GM21367 (cell line): ENCODE data around the gene CD3D.

ENCODE experiments used
- ATAC-seq: cut with Tn5 transposase; IDR thresholded peaks from one replicate; pipeline ENCODE4 v1.9.1; 2021; ENCODE audit not compliant: unreplicated experiment

CD3D gene

DNA sequence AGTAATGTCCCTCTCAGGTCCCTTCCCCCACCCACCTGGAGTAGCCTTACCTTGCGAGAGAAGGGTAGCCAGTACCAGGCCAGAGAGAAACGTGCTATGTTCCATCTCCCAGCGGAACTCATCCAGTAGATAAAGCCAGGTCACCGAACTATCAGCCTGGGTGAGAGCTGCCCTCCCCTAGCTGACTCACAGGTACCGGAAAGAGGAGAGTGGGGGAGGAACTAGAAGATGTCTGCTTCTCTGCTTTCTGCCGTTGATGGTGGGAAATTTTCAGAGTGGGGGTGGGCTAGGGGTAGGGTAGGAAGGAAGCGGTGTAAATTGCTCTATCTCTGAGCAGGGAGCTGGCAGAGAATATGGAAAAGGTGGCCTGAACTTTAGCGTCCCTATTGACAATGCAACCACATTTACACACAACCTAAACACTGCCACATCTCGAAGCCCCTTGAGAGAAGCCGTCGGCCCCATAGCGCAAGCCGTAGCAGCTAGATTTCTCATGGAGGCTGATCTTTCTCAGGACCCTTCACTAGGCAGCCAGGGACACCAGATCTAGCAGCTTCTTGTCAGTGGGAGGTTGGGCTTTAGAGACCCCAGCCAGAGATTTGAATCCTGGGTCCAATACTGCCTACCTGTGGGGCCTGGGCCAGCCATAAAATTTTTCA, at the start of gene CD3D:
TSS of gene CD3D (minus strand) at position 203 of the 659 bp plus-strand sequence. CDS start at position 105, 98 bp downstream.
- ATAC-seq: no peak

- no peak for ATAC-seq
Measured at GRCh38 chr11:118383657-118384056, 41.2 kb upstream of the CD3D start.

DNA sequence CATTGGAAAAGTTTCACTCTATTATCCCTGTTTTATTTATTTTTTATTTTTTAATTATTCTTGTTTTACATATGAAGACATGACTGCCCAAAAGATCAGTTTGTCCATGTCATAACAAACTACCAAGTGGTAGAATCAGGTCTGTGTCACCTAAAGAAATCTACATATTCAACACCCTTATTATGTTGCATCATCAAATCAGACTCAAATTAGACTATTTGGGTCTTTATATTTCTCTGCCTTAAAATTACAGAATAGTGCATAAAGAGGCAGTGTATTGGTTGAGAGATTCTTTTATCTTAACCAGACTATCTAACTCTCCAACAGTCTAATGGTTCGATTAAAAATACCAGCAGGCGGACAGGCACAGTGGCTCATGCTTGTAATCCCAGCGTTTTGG, 40.4 kb upstream of the CD3D start:
- ATAC-seq: no peak

DNA sequence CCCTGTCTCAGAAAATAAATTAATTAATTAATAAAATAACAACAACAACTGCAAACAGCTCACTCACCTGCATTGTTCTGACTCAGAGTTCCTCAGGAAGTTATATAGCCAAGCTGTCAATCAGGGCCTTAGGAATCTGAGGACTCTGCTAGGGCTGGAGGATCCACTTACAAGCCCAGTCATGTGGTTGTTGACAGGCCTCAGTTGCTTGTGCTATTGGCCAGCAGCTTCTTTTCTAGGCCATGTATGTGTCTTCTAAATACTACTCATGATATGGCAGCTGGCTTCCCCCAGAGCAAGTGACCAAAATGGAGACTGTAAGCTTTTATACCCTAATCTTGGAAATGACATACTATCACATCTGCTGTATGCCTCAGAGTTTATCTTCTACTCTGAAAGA, 38.1 kb upstream of the CD3D start:
- ATAC-seq: no peak

- no peak for ATAC-seq
Measured at GRCh38 chr11:118379497-118379896, 37.0 kb upstream of the CD3D start.

- ATAC-seq: no peak
Measured at GRCh38 chr11:118375978-118376377, 33.5 kb upstream of the CD3D start.

DNA sequence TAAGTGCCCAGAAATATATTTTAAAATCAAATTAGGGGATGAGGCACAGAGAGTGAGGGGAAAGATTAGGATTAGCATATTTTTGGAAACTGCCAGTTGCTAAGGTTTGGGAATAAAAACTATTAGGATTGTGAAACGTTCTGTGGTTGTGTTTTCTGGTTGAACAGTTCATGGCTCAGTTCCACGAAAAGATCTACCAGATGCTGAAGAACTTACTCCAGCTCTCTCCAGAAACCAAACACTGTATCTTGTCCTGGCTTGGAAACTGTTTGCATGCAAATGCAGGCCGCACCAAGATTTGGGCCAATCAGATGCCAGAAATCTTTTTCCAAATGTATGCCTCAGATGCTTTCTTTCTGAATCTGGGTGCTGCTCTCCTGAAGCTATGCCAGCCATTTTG, 32.2 kb upstream of the CD3D start:
- no peak for ATAC-seq

DNA sequence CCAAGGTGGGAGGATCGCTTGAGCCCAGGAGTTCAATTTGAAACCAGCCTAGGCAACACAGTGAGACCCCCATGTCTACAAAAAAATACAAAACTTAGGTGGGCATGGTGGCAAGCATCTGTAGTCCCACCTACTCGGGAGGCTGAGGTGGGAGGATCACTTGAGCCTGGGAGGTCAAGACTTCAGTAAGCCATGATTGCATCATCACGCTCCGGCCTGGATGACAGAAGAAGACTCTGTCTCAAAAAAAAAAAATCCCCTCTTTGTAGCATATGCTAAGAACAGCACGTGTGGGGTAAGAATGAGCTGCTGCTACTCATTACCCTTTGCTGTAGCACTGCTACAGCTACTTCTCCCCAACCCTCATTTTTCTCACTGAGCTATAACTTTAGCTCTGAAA, 31.4 kb upstream of the CD3D start:
- no peak for ATAC-seq

- ATAC-seq: no peak
Measured at GRCh38 chr11:118373263-118373662, 30.8 kb upstream of the CD3D start.

DNA sequence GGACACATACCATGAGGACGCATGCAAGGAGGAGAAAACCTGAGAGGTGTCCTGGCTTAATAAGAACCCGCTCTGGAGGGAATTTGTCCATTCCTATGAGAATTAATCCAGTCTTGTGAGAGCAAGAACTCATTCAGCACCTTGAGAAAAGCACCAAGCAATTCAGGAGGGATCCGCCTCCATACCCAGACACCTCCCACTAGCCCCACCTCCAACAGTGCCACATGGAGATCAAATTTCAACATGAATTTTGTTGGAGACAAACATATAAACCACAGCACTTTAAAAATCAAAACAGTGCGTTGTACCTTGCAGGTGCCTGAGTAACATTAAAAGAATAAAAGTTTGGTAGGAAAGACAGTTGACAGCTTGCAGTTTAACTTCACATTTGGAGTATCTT, 28.3 kb upstream of the CD3D start:
- no peak for ATAC-seq

DNA sequence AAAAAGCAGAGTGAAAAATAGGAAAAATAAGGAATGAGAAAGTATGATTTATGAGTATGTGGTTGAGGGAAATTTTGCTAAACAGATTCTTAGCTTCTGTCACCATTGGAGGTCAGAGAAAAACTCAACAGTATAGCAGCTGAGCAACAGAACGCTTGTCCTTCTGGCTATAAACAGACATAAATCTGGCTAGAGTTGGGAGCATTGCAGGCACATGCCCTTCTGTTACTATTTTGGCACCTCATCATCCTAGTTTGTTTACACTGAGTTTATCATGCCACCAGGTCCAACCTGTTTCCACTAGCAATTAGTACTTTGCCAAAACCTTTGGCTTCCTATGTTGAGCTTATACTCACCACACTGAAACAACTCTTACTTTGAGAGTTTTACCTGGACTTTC, 23.8 kb upstream of the CD3D start:
- no peak for ATAC-seq

GRCh38 chr11:118364956-118365615, 22.6 kb upstream of the CD3D start:
- ATAC-seq: no peak

DNA sequence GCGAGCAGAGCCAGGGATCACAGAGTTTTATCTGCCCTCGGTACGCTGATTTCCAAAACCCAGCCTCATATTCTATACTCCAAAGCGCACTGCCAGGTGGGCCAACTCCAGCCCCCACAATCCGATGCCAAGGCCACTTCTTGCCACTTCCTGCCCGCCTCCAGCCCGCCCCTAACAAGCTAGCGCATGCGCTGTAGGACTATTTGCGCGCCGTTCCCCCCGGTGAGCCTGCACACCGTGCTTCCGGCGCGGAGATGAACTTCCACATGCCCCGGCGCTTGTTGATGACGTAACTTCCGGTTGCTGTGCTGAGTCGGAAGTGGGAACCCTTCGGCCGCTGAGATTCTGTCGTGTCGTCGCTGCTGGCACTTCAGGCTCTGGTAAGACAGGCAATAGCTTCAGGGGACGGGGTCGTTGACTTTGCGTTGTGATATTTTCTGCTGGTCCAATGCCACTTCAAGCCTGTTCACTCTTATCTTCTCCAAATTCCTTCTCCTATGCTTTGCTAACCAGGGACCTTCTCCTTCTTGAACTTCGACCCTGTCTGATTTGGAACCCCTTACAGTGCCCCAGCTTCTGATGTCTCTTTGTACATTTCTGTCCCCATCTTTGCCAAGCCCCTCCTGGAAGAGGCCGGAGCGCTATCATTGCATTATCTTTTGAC, 16.9 kb upstream of the CD3D start, which contains the start of gene UBE4A:
TSS of gene UBE4A (plus strand) at position 306 of the 664 bp plus-strand sequence. CDS start 5,481 bp downstream, outside the sequence.
- ATAC-seq: peak; percentile 82

DNA sequence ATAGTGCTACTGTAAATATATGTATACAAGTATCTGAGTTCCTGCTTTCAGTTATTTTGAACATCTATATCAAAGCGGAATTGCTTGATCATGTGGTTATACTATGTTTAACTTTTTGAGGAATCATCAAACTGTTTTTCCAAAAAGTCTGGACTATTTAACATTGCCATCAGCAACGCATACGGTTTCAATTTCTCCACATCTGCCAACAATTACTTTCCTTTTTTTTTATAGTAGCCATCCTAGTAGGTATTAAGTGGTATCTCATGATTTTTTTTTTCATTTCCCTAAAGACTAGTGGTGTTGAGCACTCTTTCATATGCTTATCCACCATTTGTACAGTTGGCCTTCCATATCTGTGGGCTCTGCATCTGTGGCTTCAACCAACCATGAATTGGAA, 15.6 kb upstream of the CD3D start:
- no peak for ATAC-seq

GRCh38 chr11:118353084-118353710, 10.7 kb upstream of the CD3D start:
- ATAC-seq: no peak

GRCh38 chr11:118349475-118349874, 7.0 kb upstream of the CD3D start:
- no peak for ATAC-seq

DNA sequence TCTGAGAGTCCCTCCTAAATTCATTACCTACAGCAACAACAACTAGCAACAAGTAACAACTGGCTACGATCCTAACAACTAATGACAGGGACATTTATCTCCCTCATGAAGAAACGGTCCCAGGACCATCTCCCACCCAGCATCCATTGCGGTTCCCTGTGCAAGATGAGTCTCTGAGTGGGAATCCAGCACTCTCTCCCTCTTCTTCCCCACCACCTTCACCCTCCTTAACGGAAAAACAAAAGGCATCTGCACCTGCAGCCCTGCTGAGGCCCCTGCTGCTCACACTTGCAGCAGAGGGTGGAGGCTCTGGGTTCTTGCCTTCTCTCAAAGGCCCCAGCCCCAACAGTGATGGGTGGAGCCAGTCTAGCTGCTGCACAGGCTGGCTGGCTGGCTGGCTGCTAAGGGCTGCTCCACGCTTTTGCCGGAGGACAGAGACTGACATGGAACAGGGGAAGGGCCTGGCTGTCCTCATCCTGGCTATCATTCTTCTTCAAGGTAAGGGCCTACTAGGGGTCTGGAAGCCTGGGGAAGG, 1.5 kb upstream of the CD3D start, which contains the start of gene CD3G:
TSS of gene CD3G (plus strand) at position 364 of the 535 bp plus-strand sequence. CDS start at position 444, 80 bp downstream.
- no peak for ATAC-seq

DNA sequence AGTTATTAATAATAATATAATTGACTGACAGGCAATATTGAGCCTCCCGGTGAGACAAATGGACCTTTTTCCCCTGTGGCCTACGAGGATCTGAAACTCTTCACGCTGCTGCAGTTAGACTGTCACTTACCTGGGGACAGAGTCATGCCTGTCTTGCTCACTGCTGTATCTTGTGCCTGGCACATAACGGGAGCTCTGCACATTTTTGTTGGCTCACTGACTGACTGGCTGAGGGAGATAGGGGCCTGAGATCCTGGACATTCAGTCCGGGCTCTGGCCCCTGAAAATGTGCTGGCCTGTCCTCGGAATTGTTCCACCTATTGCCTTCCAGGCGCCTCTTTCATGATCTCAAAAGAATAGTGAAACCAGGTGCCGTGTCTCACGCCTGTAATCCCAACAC, 743 bp upstream of the CD3D start:
- ATAC-seq: no peak

DNA sequence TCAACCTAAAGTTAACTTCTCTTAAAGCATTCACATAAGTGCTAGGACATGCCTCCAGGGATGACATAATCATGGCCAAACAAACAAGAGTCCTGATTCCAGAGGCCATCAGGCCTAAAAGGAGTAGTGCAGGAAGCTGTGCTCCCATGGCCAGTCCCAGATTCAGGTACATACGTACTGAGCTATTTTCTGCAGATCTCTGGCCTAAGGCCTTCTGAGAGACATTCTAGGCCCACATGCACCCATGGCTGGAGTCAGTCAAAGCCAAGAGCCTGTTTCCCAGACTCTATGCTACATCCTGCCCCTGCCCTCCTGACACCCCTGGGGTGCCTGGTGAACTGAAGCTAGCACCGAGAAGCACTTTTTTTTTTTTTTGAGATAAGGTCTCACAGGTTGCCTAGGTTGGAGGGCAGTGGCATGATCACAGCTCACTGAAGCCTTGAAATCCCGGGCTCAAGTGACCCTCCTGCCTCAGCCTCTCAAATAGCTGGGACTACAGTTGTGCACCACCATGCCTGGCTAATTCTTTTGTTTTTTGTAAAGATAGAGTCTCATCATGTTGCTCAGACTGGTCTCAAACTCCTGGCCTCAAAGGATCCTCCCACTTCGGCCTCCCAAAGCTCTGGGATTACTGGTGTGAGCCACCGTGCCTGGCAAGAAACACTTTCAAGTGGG, 553 bp downstream of the CD3D start:
- ATAC-seq: no peak

DNA sequence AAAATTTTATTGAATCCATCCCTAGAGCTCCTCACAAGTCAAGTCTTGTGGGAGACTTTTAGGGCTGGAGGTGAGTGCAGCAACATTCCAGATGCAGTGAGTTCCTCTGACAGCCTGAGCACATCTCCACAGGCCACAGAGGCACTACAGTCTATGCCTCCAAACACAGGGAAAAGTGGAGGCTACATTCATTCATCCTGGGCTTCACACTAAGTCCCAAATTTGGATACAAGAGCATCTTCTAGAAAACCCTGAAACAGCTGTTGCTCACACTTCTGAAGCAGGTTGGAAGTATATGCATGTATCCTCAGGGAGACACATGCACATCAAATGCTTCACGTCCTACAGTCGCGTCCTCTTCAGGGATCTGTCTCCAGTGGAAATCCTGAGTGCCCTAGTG, 1.2 kb downstream of the CD3D start:
- ATAC-seq: no peak

DNA sequence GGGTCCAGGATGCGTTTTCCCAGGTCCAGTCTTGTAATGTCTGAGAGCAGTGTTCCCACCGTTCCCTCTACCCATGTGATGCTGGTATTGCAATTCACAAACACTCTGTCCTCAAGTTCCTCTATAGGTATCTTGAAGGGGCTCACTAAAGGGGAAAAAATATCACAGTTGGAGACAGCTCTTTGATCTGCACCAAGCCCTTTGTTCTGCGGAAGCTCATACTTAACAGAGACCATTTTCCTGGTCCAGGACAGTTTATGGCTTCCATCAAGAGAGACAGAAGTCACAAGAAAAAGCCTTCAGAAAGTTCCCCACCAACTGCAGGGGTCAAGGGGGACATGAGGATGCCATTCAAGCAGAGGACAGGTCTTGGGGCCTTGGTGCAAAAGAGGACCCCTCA, 2.1 kb downstream of the CD3D start:
- ATAC-seq: no peak
